Activated T-helper 2 cell treated with anti-CD3 and anti-CD28 coated beads, Interferon-gamma antibody, Interleukin-2, Interleukin-4, amounts not matched to agents 10 μg/mL and 5 μg/mL and 100 μg/mL, durations not matched to agents 14 hours and 24 hours and 36 hours (primary cell): ENCODE measurements around the gene NT5C1A. TPM values are rescaled to one million over a fixed set of nuclear protein-coding genes. Genes with fewer than 3 reads are reported as not detected.

Experiments
- DNase-seq: peaks from one replicate; pipeline ENCODE4 v3.0.0; 2021; ENCODE audit warnings: low spot score
- H3K27ac Mint-ChIP-seq: one replicate; pipeline ENCODE4 v1.8.0; 2021; ENCODE audit warnings: mixed read lengths
- H3K27me3 Mint-ChIP-seq: one replicate; pipeline ENCODE4 v1.8.0; 2021; ENCODE audit warnings: low read depth, mixed read lengths
- H3K36me3 Mint-ChIP-seq: one replicate; pipeline ENCODE4 v1.8.0; 2021; ENCODE audit warnings: low read depth, mixed read lengths
- H3K4me1 Mint-ChIP-seq: one replicate; pipeline ENCODE4 v1.8.0; 2021; ENCODE audit warnings: low read depth, mixed read lengths
- H3K4me3 Mint-ChIP-seq: one replicate; pipeline ENCODE4 v1.8.0; 2021; ENCODE audit warnings: low read depth, mild to moderate bottlenecking, moderate library complexity, mixed read lengths
- H3K9me3 Mint-ChIP-seq: one replicate; pipeline ENCODE4 v1.8.0; 2021; ENCODE audit warnings: mixed read lengths
- intact Hi-C: fragments of 100-400 bp; cut with micrococcal nuclease; formaldehyde crosslinking; loops from one replicate; pipeline ENCODE4 v1.15.1; 2023
- total RNA-seq: library from RNA; stranded (reverse); gene quantifications from 2 replicates; pipeline ENCODE4 v1.2.3, GENCODE V29; 2022

NT5C1A gene
- total RNA-seq, 1 donor from 2014 or later, result 1.2 TPM

GRCh38 chr1:39639305-39640130 lies 32.4 kb downstream of the NT5C1A start, which contains the start of gene HEYL:
Gene HEYL (minus strand): TSS chr1:39639643. CDS start chr1:39639625, 18 bp downstream.
- peak within 1 kb of the TSS; percentile 61 for H3K4me3 Mint-ChIP-seq
- H3K4me1 Mint-ChIP-seq, result peaks cover 5% of the 10 kb centered on the region
- intact Hi-C loops, result no loop called here

GRCh38 chr1:39638965-39639304 lies 33.0 kb downstream of the NT5C1A start:
- intact Hi-C loops, result no loop called here
- peak overlapping the region; percentile 61 for H3K4me3 Mint-ChIP-seq

More at GRCh38 chr1:39639305-39640130, 32.4 kb downstream of the NT5C1A start, which contains the start of gene HEYL:
- H3K36me3 Mint-ChIP-seq, result no peaks in the 10 kb centered on the region
- H3K9me3 Mint-ChIP-seq, result no peaks in the 10 kb centered on the region
- H3K27ac Mint-ChIP-seq, result no peak within 1 kb of the TSS
- peaks cover 37% of the 10 kb centered on the region for H3K27me3 Mint-ChIP-seq
- peak; percentile 60 for DNase-seq

DNA sequence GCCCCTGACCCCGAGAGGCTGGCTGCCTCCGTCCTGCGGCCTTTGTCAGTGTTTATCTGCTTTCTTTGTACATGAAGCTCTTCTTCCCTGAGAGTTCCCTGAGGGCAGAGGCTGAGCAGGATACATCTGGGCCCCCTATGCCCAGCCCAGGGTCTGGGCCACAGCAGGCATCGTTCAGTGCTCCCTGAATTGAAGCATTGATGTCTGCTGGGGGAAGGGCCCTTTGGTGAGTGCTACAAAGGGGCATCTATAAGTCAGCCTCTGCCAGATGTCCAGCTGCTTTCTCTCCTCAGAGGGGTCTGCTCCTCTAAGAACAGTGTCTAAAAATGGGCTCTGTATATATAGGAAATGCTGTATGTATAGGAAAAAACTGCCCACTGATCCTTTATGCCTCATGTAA lies 34.5 kb downstream of the NT5C1A start:
- Mint-ChIP-seq H3K27ac (no peak overlapping the region), H3K36me3 (no peaks in the 10 kb centered on the region), H3K4me1 (peaks cover 5% of the 10 kb centered on the region), H3K4me3 (no peak overlapping the region), H3K27me3 (peaks cover 36% of the 10 kb centered on the region), H3K9me3 (no peaks in the 10 kb centered on the region)
- DNase-seq, result no peak
- intact Hi-C loops, result no loop called here

More at GRCh38 chr1:39638965-39639304, 33.0 kb downstream of the NT5C1A start:
- Mint-ChIP-seq H3K27ac (no peak overlapping the region), H3K9me3 (no peaks in the 10 kb centered on the region), H3K36me3 (no peaks in the 10 kb centered on the region), H3K27me3 (peaks cover 40% of the 10 kb centered on the region), H3K4me1 (peaks cover 5% of the 10 kb centered on the region)
- no peak for DNase-seq

GRCh38 chr1:39635871-39636210 lies 36.1 kb downstream of the NT5C1A start:
- no peaks in the 10 kb centered on the region for H3K36me3 Mint-ChIP-seq
- H3K4me1 Mint-ChIP-seq, result peaks cover 18% of the 10 kb centered on the region
- no peak overlapping the region for H3K4me3 Mint-ChIP-seq
- H3K9me3 Mint-ChIP-seq, result no peaks in the 10 kb centered on the region
- peaks cover 32% of the 10 kb centered on the region for H3K27me3 Mint-ChIP-seq
- no peak for DNase-seq
- intact Hi-C loops, result no loop called here
- no peak overlapping the region for H3K27ac Mint-ChIP-seq

DNA sequence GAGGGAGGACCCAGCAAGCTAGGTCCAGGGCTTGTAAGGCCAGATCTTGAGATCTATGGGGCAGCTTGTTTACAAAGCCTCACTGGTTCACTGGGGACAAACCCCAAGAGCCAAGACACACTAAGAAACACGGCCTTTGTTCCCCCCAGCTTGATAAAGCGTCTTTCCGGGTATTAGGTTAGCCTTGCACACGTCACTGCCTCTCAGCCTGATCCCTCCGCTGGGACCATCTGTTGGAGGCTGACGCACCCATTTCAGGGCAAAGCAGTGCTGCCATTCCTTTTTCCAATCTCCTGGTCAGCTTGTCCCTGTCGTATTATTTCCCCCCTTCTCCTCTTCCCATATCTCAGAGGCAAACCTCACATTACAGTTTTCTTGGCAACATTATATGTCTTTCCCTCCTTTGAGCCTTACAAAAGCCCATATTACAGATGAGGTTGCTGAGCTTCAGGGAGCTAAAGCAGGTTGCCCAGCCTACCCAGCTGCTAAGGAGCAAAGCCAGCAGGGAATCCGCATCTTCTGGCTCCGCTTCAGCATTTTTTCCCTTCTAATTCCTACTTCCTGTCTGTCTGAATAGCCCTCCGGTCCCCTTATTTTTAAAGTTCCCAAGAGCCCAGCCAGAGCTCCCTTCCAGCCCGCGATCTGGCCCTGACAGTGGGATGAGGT lies 36.6 kb downstream of the NT5C1A start:
- no peak for DNase-seq
- Mint-ChIP-seq H3K4me1 (peaks cover 23% of the 10 kb centered on the region), H3K27ac (no peak overlapping the region), H3K36me3 (no peaks in the 10 kb centered on the region), H3K9me3 (no peaks in the 10 kb centered on the region), H3K27me3 (peaks cover 28% of the 10 kb centered on the region), H3K4me3 (no peak overlapping the region)
- intact Hi-C loops, result no loop called here

DNA sequence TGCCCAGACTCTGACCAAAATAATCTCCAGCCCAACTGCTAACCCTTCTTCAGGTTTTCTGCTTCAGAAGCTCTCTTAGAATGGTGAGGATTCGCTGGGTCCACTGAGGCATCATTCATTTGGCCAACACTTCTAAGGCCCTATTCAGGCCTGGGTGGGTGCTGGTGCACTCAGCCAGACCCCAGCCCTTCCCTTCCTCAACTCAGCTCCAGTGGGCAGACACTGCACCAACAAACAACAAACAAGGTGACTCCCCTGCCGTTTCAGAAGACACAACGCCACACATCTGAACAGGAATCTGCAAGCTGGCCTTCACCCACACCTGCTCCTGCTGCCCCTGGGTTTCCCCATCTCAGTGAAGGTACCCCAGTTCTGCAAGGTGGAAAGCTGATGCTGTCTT lies 38.5 kb downstream of the NT5C1A start:
- Mint-ChIP-seq H3K36me3 (no peaks in the 10 kb centered on the region), H3K4me1 (peaks cover 28% of the 10 kb centered on the region), H3K27me3 (peaks cover 25% of the 10 kb centered on the region), H3K27ac (peak overlapping the region; percentile 2), H3K9me3 (no peaks in the 10 kb centered on the region), H3K4me3 (no peak overlapping the region)
- DNase-seq, result no peak
- intact Hi-C loops, result no loop called here

DNA sequence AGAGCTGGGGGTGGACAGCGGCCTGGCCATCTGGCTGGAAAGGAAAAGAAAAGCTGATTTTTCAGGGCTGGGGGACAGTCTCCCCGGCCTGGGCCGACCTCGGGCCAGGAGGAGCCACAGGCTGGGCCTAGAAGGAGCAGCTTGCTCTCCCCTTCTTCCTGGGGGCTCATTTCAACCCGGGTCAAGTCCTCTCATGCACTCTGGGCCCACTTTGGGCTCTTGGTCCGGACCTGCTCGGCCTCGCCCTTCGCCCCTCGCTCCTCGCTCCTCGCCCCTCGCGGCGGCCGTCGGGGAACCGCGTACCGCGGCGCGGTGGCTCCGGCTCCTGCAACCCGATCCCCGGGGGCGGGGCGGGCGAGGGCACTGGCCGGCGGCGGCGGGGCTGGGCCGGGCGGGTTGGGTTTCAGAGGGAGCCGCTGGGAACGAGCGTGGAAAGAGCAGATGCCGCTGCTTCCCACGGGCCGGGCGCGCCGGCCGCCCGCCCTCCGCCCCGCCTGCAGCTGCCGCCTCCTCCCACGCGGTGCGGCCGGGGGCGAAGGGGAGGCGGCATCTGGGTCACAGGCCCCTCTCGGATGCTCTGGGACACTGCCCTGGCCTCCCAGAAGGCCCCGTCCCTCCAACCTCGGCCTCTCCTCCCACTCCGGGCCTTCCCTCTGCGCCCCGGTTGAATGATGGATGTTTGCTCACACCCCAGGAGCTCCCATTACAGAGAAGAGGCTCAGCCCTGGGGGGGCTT lies 39.1 kb downstream of the NT5C1A start:
- Mint-ChIP-seq H3K36me3 (no peaks in the 10 kb centered on the region), H3K4me3 (no peak overlapping the region), H3K27me3 (peaks cover 21% of the 10 kb centered on the region), H3K27ac (no peak overlapping the region), H3K9me3 (no peaks in the 10 kb centered on the region), H3K4me1 (peaks cover 28% of the 10 kb centered on the region)
- no peak for DNase-seq
- intact Hi-C loops, result no loop called here

DNA sequence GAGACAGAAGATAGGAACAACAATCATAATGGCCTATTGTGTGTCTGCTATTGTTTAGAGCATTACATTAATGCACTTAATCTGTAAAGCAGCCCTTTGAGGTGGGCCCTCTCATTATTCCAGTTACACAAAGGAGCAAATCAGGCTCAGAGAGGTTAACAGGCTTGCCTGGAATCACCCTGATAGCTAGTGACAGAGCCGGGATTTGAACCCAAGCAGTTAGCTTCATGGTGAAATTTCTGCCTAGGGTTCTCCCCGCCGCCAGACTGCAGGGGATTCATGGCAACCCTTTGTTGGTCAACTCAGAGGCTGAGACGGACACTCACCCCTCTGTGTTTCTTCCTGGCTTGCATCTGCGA lies 39.6 kb downstream of the NT5C1A start:
- H3K27me3 Mint-ChIP-seq, result peaks cover 15% of the 10 kb centered on the region

DNA sequence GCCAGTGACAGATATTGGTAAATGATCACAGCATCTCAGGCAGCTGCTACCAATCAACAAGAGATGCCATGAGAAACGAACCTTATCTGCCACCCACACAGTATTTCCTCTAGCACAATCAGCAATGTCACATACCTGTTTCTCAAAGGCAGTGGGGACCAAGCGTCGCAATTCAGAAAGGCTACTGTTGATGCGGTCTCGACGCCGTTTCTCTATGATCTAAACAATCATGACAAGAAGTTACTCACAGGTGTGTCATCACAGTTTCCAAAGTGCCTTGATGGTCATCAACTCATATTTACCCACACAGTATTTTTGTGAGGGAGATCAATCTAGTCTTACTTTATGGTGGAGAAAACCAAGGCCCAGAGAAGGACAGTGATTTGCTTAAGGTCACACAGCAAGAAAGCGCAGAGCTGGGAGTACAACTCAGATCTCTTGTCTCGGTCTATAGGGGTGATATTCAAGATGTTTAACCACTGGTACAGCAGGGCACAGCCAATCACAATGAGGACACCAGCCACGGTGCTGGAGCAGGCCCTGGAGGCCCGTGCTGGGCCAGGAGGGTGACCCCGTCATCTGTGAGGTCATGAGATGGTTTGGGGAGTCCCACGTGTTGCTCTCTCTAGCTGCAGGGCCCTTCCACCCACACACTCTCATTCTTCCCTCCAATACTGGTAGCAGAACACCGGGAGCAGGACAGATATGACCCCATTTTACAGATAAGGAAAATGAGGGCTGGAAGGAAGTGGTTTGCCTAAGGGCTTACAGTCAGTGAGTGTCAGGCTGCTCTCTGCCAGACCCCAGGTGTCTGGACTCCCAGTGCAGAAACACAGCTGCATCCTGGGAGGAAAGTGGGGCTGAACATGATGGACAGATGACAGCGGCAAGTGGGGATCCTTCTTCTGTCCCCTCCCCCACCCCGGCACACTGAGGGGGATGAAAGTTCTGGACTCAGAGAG lies 40.3 kb downstream of the NT5C1A start:
- no peaks in the 10 kb centered on the region for H3K36me3 Mint-ChIP-seq
- no peak overlapping the region for H3K4me3 Mint-ChIP-seq
- peak overlapping the region; percentile 82 for H3K27ac Mint-ChIP-seq
- H3K4me1 Mint-ChIP-seq, result peaks cover 28% of the 10 kb centered on the region
- DNase-seq, result no peak
- H3K9me3 Mint-ChIP-seq, result no peaks in the 10 kb centered on the region
- intact Hi-C loops, result loop anchor here (2.0 kb wide), 1 partner anchor 35 kb away; no protein-coding TSS in a partner anchor
- H3K27me3 Mint-ChIP-seq, result peaks cover 13% of the 10 kb centered on the region

More for the DNA sequence above, 39.6 kb downstream of the NT5C1A start:
- Mint-ChIP-seq H3K4me1 (peaks cover 28% of the 10 kb centered on the region), H3K9me3 (no peaks in the 10 kb centered on the region), H3K36me3 (no peaks in the 10 kb centered on the region), H3K4me3 (no peak overlapping the region), H3K27ac (no peak overlapping the region)
- intact Hi-C loops, result no loop called here
- DNase-seq, result no peak

DNA sequence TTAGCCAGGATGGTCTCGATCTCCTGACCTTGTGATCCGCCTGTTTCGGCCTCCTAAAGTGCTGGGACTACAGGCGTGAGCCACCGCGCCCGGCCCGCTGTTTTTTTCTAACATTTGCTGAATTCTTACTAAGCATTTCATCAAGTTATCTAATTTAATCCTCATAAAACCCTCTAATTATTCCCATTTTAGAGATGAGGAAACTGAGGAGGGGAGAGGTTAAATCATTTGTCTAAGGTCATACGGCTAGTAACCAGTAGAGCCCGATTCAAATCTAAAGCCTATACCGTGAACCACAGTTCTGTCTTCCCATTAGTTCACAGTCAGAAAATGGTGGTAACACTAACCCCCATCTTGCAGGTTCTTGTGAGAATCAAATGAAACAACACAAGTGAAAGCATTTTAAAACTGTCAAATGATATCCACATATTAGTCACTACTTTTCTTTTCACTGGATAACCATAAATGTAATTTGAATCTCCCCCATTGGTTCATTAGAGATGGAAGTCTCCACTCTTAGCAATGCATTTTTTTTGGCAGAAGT lies 43.0 kb downstream of the NT5C1A start:
- Mint-ChIP-seq H3K36me3 (no peaks in the 10 kb centered on the region), H3K9me3 (no peaks in the 10 kb centered on the region), H3K4me1 (peaks cover 28% of the 10 kb centered on the region), H3K27me3 (no peaks in the 10 kb centered on the region), H3K27ac (no peak overlapping the region), H3K4me3 (no peak overlapping the region)
- DNase-seq, result no peak
- intact Hi-C loops, result no loop called here

- Mint-ChIP-seq H3K4me1 (peaks cover 22% of the 10 kb centered on the region), H3K27ac (no peak overlapping the region), H3K27me3 (no peaks in the 10 kb centered on the region), H3K4me3 (no peak overlapping the region), H3K9me3 (no peaks in the 10 kb centered on the region), H3K36me3 (no peaks in the 10 kb centered on the region)
- no peak for DNase-seq
- intact Hi-C loops, result no loop called here
These were observed 45.3 kb downstream of the NT5C1A start for GRCh38 chr1:39626646-39627045.
